Hepatocyte (in vitro differentiated cells): ENCODE data around the gene ARMH4.

Source experiments
- EZH2phosphoT487 ChIP-seq: fragments of 200-600 bp; sonication (generic); IDR thresholded peaks from one replicate; pipeline ENCODE4 v1.6.1; 2018; ENCODE audit warnings: antibody characterized with exemption, mild to moderate bottlenecking, low read depth, moderate library complexity; ENCODE audit not compliant: unreplicated experiment, severe bottlenecking
- TF ChIP-seq, protein P1 (sequence below): fragments of 200-600 bp; sonication (generic); IDR thresholded peaks from 2 replicates; pipeline ENCODE4 v1.5.1; 2016; ENCODE audit warnings: antibody characterized with exemption, mild to moderate bottlenecking; ENCODE audit not compliant: poor library complexity

DNA sequence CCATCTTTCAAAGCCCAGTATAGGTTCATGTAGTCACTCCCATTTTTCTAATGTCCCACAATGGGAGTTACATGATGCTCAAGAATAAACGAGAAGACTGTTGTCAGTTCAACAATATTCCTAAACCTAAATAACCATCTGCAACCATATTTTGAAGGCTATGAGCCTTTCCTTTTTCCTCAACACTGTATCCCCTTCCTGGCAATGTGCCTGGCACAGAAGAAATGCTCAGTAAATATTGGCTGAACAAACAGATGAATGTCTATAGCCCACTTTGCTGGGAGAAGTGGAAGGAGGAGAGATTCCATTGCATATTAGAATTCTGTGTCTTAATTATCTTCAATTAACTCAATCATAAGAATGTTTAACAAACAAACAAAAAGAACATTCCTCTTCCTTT is 6.1 kb downstream of the ARMH4 start:
- TF ChIP-seq, protein P1, sequence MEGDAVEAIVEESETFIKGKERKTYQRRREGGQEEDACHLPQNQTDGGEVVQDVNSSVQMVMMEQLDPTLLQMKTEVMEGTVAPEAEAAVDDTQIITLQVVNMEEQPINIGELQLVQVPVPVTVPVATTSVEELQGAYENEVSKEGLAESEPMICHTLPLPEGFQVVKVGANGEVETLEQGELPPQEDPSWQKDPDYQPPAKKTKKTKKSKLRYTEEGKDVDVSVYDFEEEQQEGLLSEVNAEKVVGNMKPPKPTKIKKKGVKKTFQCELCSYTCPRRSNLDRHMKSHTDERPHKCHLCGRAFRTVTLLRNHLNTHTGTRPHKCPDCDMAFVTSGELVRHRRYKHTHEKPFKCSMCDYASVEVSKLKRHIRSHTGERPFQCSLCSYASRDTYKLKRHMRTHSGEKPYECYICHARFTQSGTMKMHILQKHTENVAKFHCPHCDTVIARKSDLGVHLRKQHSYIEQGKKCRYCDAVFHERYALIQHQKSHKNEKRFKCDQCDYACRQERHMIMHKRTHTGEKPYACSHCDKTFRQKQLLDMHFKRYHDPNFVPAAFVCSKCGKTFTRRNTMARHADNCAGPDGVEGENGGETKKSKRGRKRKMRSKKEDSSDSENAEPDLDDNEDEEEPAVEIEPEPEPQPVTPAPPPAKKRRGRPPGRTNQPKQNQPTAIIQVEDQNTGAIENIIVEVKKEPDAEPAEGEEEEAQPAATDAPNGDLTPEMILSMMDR: no peak
- TF ChIP-seq EZH2phosphoT487: no peak
